Pulmonary artery endothelial cell (primary cell): ENCODE data around the gene CAPN8. TPM values are rescaled to one million over a fixed set of nuclear protein-coding genes. Genes with fewer than 3 reads are reported as not detected.

Experiments used
- total RNA-seq: library from RNA; depleted of rRNA; stranded (reverse); fragments of >200 nt; gene quantifications from 2 replicates; pipeline ENCODE4 v1.2.3, GENCODE V29; 2014

Gene CAPN8
- total RNA-seq, 1 donor from 2014 or later: not detected

Other genes starting within 250 kb of the CAPN8 start
- gene CAPN2, start 46.8 kb upstream of the CAPN8 start, total RNA-seq: 436 and 498 TPM in 2 replicates
- gene TP53BP2, start 180.2 kb upstream of the CAPN8 start, total RNA-seq: 16.0 and 23.6 TPM in 2 replicates